K562 (cell line): ENCODE data around the gene ZFAND3. TPM values are rescaled to one million over a fixed set of nuclear protein-coding genes. Genes with fewer than 3 reads are reported as not detected.
"Not testable (repeated sequence)": the region's sequence is repeated elsewhere in the genome, so short reads cannot be mapped to it uniquely, and the experiment has no call there.

Experiments used
- ATAC-seq: fragments of 200-7000 bp; cut with Tn5 transposase; 3 replicates; pipeline ENCODE4 v1.9.1; 2020; ENCODE audit warnings: moderate library complexity
- BruUV-seq: library from RNA; stranded (reverse); fragments of 400-500 nt; replicated peaks from 2 replicates; lab custom pipeline; 2021; lab: Mats Ljungman, UMichigan
- CTCF ChIA-PET: fragments of 300-600 bp; formaldehyde crosslinking; extraction: SDS; loops from one replicate; lab custom pipeline; 2021; ENCODE audit warnings: low intra/inter-chr PET ratio; lab: Yijun Ruan, JAX
- POLR2A ChIA-PET: fragments of 300-600, 350-650 bp; sonication (Branson Sonifier 250); formaldehyde crosslinking; extraction: SDS; loops from one replicate; lab custom pipeline; 2021; ENCODE audit warnings: antibody characterized with exemption, inconsistent platforms; lab: Yijun Ruan, JAX
- DNase-seq, 4 experiments: peaks; one replicate each; pipeline versions ENCODE4 v3.0.0 to v3.0.0-alpha.2; 2011 to 2018; ENCODE audit warnings: low spot score in 3 of 4, mixed read lengths in 3 of 4; ENCODE audit errors: extremely low read depth in 1 of 4
- FAIRE-seq: peaks from 2 replicates; lab custom pipeline; 2011; peaks lifted over from hg19 to GRCh38; lab: Jason Lieb, UNC
- H2AFZ ChIP-seq: 2 replicates; pipeline ENCODE4 v1.6.0; 2011; ENCODE audit warnings: low read depth, low read length, control low read depth, inconsistent platforms
- H3K27ac ChIP-seq: fragments of 200-600 bp; 3 replicates; pipeline ENCODE4 v1.8.0; 2011; ENCODE audit warnings: low read depth, mild to moderate bottlenecking, control low read depth, inconsistent platforms, low read length, moderate library complexity, mixed read lengths; ENCODE audit errors: extremely low read depth
- H3K27me3 ChIP-seq, 2 experiments: fragments of 300-600 bp in 1 of 2; 2 replicates in 1 of 2; 3 replicates in 1 of 2; pipeline versions ENCODE4 v1.6.0 to v1.8.0; 2011; ENCODE audit warnings: inconsistent platforms in 2 of 2, low read length in 2 of 2, mild to moderate bottlenecking in 1 of 2, mixed read lengths in 1 of 2, moderate library complexity in 1 of 2; ENCODE audit not compliant: control insufficient read depth in 2 of 2, insufficient read depth in 2 of 2
- H3K36me3 ChIP-seq: fragments of 300-600 bp; 3 replicates; pipeline ENCODE4 v1.8.0; 2011; ENCODE audit warnings: mild to moderate bottlenecking, low read length, inconsistent platforms; ENCODE audit not compliant: control insufficient read depth, insufficient read depth
- H3K4me1 ChIP-seq, 2 experiments: fragments of 200-600 bp in 1 of 2; replicated peaks in 1 of 2; 2 replicates in 1 of 2; 3 replicates in 1 of 2; pipeline versions ENCODE4 v1.5.1 to v1.8.0; 2011; ENCODE audit warnings: inconsistent platforms in 2 of 2, low read length in 2 of 2, mild to moderate bottlenecking in 1 of 2, mixed read lengths in 1 of 2, moderate library complexity in 1 of 2; ENCODE audit not compliant: control insufficient read depth in 2 of 2, insufficient read depth in 2 of 2
- H3K4me2 ChIP-seq: 2 replicates; pipeline ENCODE4 v1.6.1; 2011; ENCODE audit warnings: low read length, control low read depth, inconsistent platforms, mixed read lengths; ENCODE audit not compliant: insufficient read depth
- H3K4me3 ChIP-seq: fragments of 200-600 bp; sonication (generic), shearing (Covaris generic); 2 replicates; pipeline ENCODE4 v1.5.1; 2016; ENCODE audit warnings: control low read depth, inconsistent platforms
- H3K79me2 ChIP-seq: fragments of 200-600 bp; 3 replicates; pipeline ENCODE4 v1.8.0; 2011; ENCODE audit warnings: low read length, inconsistent platforms; ENCODE audit not compliant: control insufficient read depth, insufficient read depth
- H3K9ac ChIP-seq, 2 experiments: 2 replicates each; pipeline versions ENCODE4 v1.6.0 to v1.6.1; 2011; ENCODE audit warnings: low read depth in 2 of 2, low read length in 2 of 2, control low read depth in 1 of 2, inconsistent platforms in 1 of 2, mild to moderate bottlenecking in 1 of 2, mixed read lengths in 1 of 2; ENCODE audit not compliant: insufficient read depth in 1 of 2
- H3K9me1 ChIP-seq: one replicate; pipeline ENCODE4 v1.6.0; 2011; ENCODE audit warnings: inconsistent platforms, mild to moderate bottlenecking, low read length, moderate library complexity; ENCODE audit not compliant: control insufficient read depth, insufficient read depth
- H3K9me3 ChIP-seq: replicated peaks from 2 replicates; pipeline ENCODE4 v1.5.1; 2011; ENCODE audit warnings: low read depth, low read length, inconsistent platforms; ENCODE audit not compliant: control insufficient read depth, insufficient read depth
- H4K20me1 ChIP-seq: replicated peaks from 2 replicates; pipeline ENCODE4 v1.6.1; 2011; ENCODE audit warnings: low read length, inconsistent platforms, mixed read lengths; ENCODE audit not compliant: control insufficient read depth, insufficient read depth
- RBM25 ChIP-seq: fragments of 200-400 bp; formaldehyde crosslinking; IDR thresholded peaks from 2 replicates; pipeline ENCODE4 v1.6.1; 2018; ENCODE audit warnings: low read length, low read depth, moderate library complexity; ENCODE audit not compliant: severe bottlenecking
- STAT6 ChIP-seq: sonication (generic); formaldehyde crosslinking; IDR thresholded peaks from 2 replicates; pipeline ENCODE4 v1.8.1; 2023; ENCODE audit warnings: mild to moderate bottlenecking, missing genetic modification reagents
- ZNF121 ChIP-seq: sonication (generic); formaldehyde crosslinking; conservative IDR thresholded peaks from 2 replicates; pipeline ENCODE4 v1.8.0; 2022; ENCODE audit warnings: missing genetic modification reagents
- ZNF436 ChIP-seq: fragments of 250-450, 450-650 bp; sonication (Bioruptor Pico); formaldehyde crosslinking; IDR thresholded peaks from 2 replicates; pipeline ENCODE4 v1.7.0; 2020; ENCODE audit warnings: mild to moderate bottlenecking
- WGBS: fragments of 100-300 bp; shearing (Covaris generic); methylation state at CpG from one replicate; pipeline ENCODE4 v1.1.6; 2016; ENCODE audit warnings: low coverage, mixed read lengths; ENCODE audit not compliant: insufficient coverage; ENCODE audit errors: missing lambda C conversion rate; 5-methylcytosine and 5-hydroxymethylcytosine counted together
- in situ Hi-C: fragments of 300-500 bp; cut with MboI; formaldehyde crosslinking; loops from 4 replicates; pipeline ENCODE4 v1.15.0; 2018; ENCODE audit warnings: inconsistent platforms, mixed read lengths
- intact Hi-C: fragments of 100-400 bp; cut with micrococcal nuclease; formaldehyde crosslinking; loops from 2 replicates; pipeline ENCODE4 v1.14.2; 2022
- polyA plus RNA-seq, 8 experiments: library from polyadenylated mRNA; depleted of rRNA in 4 of 8; stranded (reverse) in 5 of 8; unstranded in 3 of 8; fragments of >200 nt; fragmentation: Nextera tagmentation in 2 of 8; fragmentation: Illumina TruSeq in 1 of 8; extraction: Ambion mirVana in 2 of 8; extraction: Trizol in 1 of 8; gene quantifications; 2 replicates each; pipeline versions ENCODE4 v1.2.1 to v1.2.3, GENCODE V29; 2011 to 2014; ENCODE audit warnings: inconsistent platforms in 1 of 8, missing spikeins in 1 of 8
- total RNA-seq, 7 experiments: library from RNA; depleted of rRNA in 6 of 7; stranded (reverse); fragments of >200 nt in 6 of 7; fragmentation: Illumina TruSeq in 2 of 7; extraction: Trizol in 2 of 7; gene quantifications; 2 replicates each; pipeline versions ENCODE4 v1.2.1 to v1.2.3, GENCODE V29; 2011 to 2021; ENCODE audit warnings: low replicate concordance in 1 of 7

Gene ZFAND3
- total and polyA plus RNA-seq, 9 of the 15 experiments (the other 6 are each of a cell fraction or from before 2014, with no cell fraction given): 0.81 to 26.6 (median 11.8) TPM

DNA sequence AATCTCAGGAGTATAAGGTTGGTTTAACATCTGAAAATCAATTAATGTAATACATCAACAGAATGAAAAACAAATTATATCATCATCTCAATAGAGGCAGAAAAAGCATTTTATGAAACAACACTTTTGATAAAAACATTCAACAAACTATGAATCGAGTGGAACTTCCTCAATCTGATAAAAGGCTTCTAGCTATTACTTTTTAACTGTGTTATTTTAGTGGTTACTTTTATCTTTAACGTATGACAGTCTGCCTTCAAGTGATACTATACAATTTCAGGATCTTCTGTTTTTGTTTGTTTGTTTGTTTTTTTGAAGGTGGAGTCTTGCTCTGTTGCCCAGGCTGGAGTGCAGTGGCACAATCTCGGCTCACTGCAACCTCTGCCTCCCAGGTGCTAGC, 73.7 kb downstream of the ZFAND3 start:
- Histone ChIP-seq H3K9me1 (no peaks in the 10 kb centered on the region), H3K9ac (no peak overlapping the region), H4K20me1 (peaks cover 23% of the 10 kb centered on the region), H2AFZ (no peak overlapping the region), H3K36me3 (no peaks in the 10 kb centered on the region), H3K9me3 (no peaks in the 10 kb centered on the region), H3K27me3 (no peaks in the 10 kb centered on the region), H3K79me2 (peaks cover 21% of the 10 kb centered on the region), H3K4me2 (no peak overlapping the region), H3K27ac (no peak overlapping the region), H3K4me1 (peaks cover 0 to 12% of the 10 kb centered on the region in 2 experiments; a peak in 3 of 5 replicates), H3K4me3 (no peak overlapping the region)
- WGBS: 32% methylated on average over 3 of the region's 3 CpGs
- BruUV-seq: no TSS peak
- ATAC-seq: no peak
- ChIA-PET POLR2A (interaction anchor here (0.9 kb wide), 1 partner anchor 10 kb away, joined by 3 read pairs; no protein-coding TSS in a partner anchor), CTCF (no interaction called here)
- no peak for FAIRE-seq
- in situ Hi-C loops: no loop called here
- no peak for DNase-seq
- intact Hi-C loops: no loop called here
- no peak for TF ChIP-seq STAT6 (CRISPR knock-in tag)
- no peak for TF ChIP-seq ZNF436 (CRISPR knock-in tag)
- TF ChIP-seq RBM25: no peak
- peak; percentile 29; the same call in 1 of the 2 replicates for TF ChIP-seq ZNF121 (CRISPR knock-in tag)
- TF ChIP-seq, all 486 proteins: peak for 1

GRCh38 chr6:37893734-37894133, 74.2 kb downstream of the ZFAND3 start:
- H2AFZ ChIP-seq, CTCF ChIA-PET: not testable (repeated sequence)
- POLR2A ChIA-PET: interaction anchor here (0.9 to 1.0 kb wide), 2 partner anchors 9 to 10 kb away, joined by 3 to 6 read pairs; no protein-coding TSS in a partner anchor

More at GRCh38 chr6:37893734-37894133, 74.2 kb downstream of the ZFAND3 start:
- intact Hi-C loops, H3K9me3 ChIP-seq, ATAC-seq, in situ Hi-C loops, H3K4me2 ChIP-seq, H3K27ac ChIP-seq, H3K36me3 ChIP-seq, H3K9me1 ChIP-seq, BruUV-seq, DNase-seq, FAIRE-seq, H3K4me3 ChIP-seq, H3K27me3 ChIP-seq, H3K9ac ChIP-seq: not testable (repeated sequence)
- 71% methylated on average over 9 of the region's 9 CpGs for WGBS
- peaks cover 23% of the 10 kb centered on the region for H3K79me2 ChIP-seq
- peaks cover 24% of the 10 kb centered on the region for H4K20me1 ChIP-seq
- H3K4me1 ChIP-seq: peaks cover 0 to 12% of the 10 kb centered on the region in 2 experiments; a peak in 3 of 5 replicates
